Vagina (tissue), 2 donors: ENCODE results near the gene TEAD2. TPM values are rescaled to one million over a fixed set of nuclear protein-coding genes. Genes with fewer than 3 reads are reported as not detected.

Experiments used
- DNase-seq, 2 donors: peaks; one replicate each; pipeline ENCODE4 v3.0.0-alpha.2; 2017; ENCODE audit errors: extremely low spot score in 2 of 2
- H3K27ac ChIP-seq: fragments of 200-600 bp; sonication (generic); one replicate; pipeline ENCODE4 v1.5.1; 2019
- H3K27me3 ChIP-seq: fragments of 200-600 bp; sonication (generic); one replicate; pipeline ENCODE4 v1.5.1; 2019
- H3K36me3 ChIP-seq, 2 donors: fragments of 200-600 bp; sonication (generic); one replicate each; pipeline ENCODE4 v1.5.1; 2017 to 2019
- H3K4me1 ChIP-seq: fragments of 200-600 bp; sonication (generic); one replicate; pipeline ENCODE4 v1.5.1; 2019
- H3K4me3 ChIP-seq, 2 donors: fragments of 200-600 bp; sonication (generic); 1 replicate in 1 of 2; 2 replicates in 1 of 2; pipeline ENCODE4 v1.5.1; 2016 to 2019
- H3K9me3 ChIP-seq: fragments of 200-600 bp; sonication (generic); one replicate; pipeline ENCODE4 v1.5.1; 2019
- CTCF ChIP-seq, 3 experiments: fragments of 450-650 bp in 2 of 3; fragments of 200-600 bp in 1 of 3; sonication (generic) in 1 of 3; IDR thresholded peaks; one replicate each; pipeline ENCODE4 v1.5.1; 2017 to 2019; ENCODE audit warnings: antibody characterized with exemption in 3 of 3, mild to moderate bottlenecking in 2 of 3, moderate library complexity in 2 of 3
- POLR2A ChIP-seq, 2 donors: fragments of 450-650 bp; IDR thresholded peaks; one replicate each; pipeline ENCODE4 v1.6.1; 2017; ENCODE audit warnings: antibody characterized with exemption in 2 of 2, mild to moderate bottlenecking in 2 of 2, moderate library complexity in 2 of 2
- POLR2AphosphoS5 ChIP-seq, 2 donors: sonication (generic); formaldehyde crosslinking; IDR thresholded peaks; one replicate each; pipeline ENCODE4 v1.9.0; 2017; ENCODE audit warnings: antibody characterized with exemption in 2 of 2, mild to moderate bottlenecking in 2 of 2, low read depth in 1 of 2; ENCODE audit not compliant: insufficient read depth in 1 of 2
- intact Hi-C: fragments of 100-400 bp; cut with DNase I; formaldehyde crosslinking; loops from one replicate; pipeline ENCODE4 v1.15.1; 2023
- total RNA-seq: library from RNA; depleted of rRNA; stranded (reverse); fragments of >200 nt; gene quantifications from one replicate; pipeline ENCODE4 v1.2.3, GENCODE V29; 2016

TEAD2 gene
- total RNA-seq, 1 donor from 2014 or later, result 20.4 TPM

- intact Hi-C loops, result loop anchor here (5.0 kb wide), 1 partner anchor 46 kb away; no protein-coding TSS in a partner anchor
- Histone ChIP-seq H3K4me1 (no peaks in the 10 kb centered on the region), H3K27me3 (no peaks in the 10 kb centered on the region), H3K9me3 (no peaks in the 10 kb centered on the region), H3K36me3 (no peaks in the 10 kb centered on the region), H3K27ac (no peak overlapping the region), H3K4me3 (no peak overlapping the region)
- no peak for TF ChIP-seq POLR2AphosphoS5 (IDR thresholded peaks at IDR 0.05; ENCODE audit: insufficient read depth in 1 of 2, low read depth in 1 of 2)
- no peak for TF ChIP-seq CTCF (IDR thresholded peaks at IDR 0.05)
- no peak for TF ChIP-seq POLR2A (IDR thresholded peaks at IDR 0.05)
- DNase-seq, result no peak
These were observed 28.7 kb upstream of the TEAD2 start for GRCh38 chr19:49390929-49391359.

- intact Hi-C loops, result loop anchor here (5.0 kb wide), 1 partner anchor 47 kb away; no protein-coding TSS in a partner anchor
- no peak overlapping the region for H3K27ac ChIP-seq
- DNase-seq, result no peak
- H3K9me3 ChIP-seq, result no peaks in the 10 kb centered on the region
- H3K36me3 ChIP-seq, result no peaks in the 10 kb centered on the region
- no peaks in the 10 kb centered on the region for H3K4me1 ChIP-seq
- H3K4me3 ChIP-seq, result no peak overlapping the region
- H3K27me3 ChIP-seq, result no peaks in the 10 kb centered on the region
- no peak for TF ChIP-seq POLR2AphosphoS5 (IDR thresholded peaks at IDR 0.05; ENCODE audit: insufficient read depth in 1 of 2, low read depth in 1 of 2)
These were observed 28.1 kb upstream of the TEAD2 start for GRCh38 chr19:49390131-49390928.

- Histone ChIP-seq H3K27ac (no peak overlapping the region), H3K4me3 (no peak overlapping the region), H3K9me3 (no peaks in the 10 kb centered on the region), H3K27me3 (no peaks in the 10 kb centered on the region), H3K4me1 (no peaks in the 10 kb centered on the region), H3K36me3 (no peaks in the 10 kb centered on the region)
- intact Hi-C loops, result no loop called here
- TF ChIP-seq CTCF (IDR thresholded peaks at IDR 0.05) (no peak), POLR2AphosphoS5 (IDR thresholded peaks at IDR 0.05; ENCODE audit: insufficient read depth in 1 of 2, low read depth in 1 of 2) (no peak), POLR2A (IDR thresholded peaks at IDR 0.05) (no peak)
- no peak for DNase-seq
These were observed 27.2 kb upstream of the TEAD2 start for GRCh38 chr19:49389406-49389805.

GRCh38 chr19:49387936-49388372 lies 25.7 kb upstream of the TEAD2 start, which contains the start of gene KASH5:
TSS of gene KASH5 (plus strand) at chr19:49388249. CDS start at chr19:49390884, 2,635 bp downstream.
- Histone ChIP-seq H3K9me3 (no peaks in the 10 kb centered on the region), H3K4me1 (no peaks in the 10 kb centered on the region), H3K27ac (no peak within 1 kb of the TSS), H3K36me3 (no peaks in the 10 kb centered on the region), H3K4me3 (no peak within 1 kb of the TSS), H3K27me3 (no peaks in the 10 kb centered on the region)
- intact Hi-C loops, result no loop called here
- DNase-seq, result no peak
- TF ChIP-seq POLR2AphosphoS5 (IDR thresholded peaks at IDR 0.05; ENCODE audit: insufficient read depth in 1 of 2, low read depth in 1 of 2), result no peak
- TF ChIP-seq CTCF (IDR thresholded peaks at IDR 0.05), result no peak
- TF ChIP-seq POLR2A (IDR thresholded peaks at IDR 0.05), result no peak

GRCh38 chr19:49383599-49383998 lies 21.4 kb upstream of the TEAD2 start:
- intact Hi-C loops, result no loop called here

More at GRCh38 chr19:49383599-49383998, 21.4 kb upstream of the TEAD2 start:
- Histone ChIP-seq H3K27me3 (no peaks in the 10 kb centered on the region), H3K4me1 (no peaks in the 10 kb centered on the region), H3K4me3 (no peak overlapping the region), H3K36me3 (no peaks in the 10 kb centered on the region), H3K27ac (no peak overlapping the region), H3K9me3 (no peaks in the 10 kb centered on the region)
- TF ChIP-seq POLR2A (IDR thresholded peaks at IDR 0.05) (no peak), POLR2AphosphoS5 (IDR thresholded peaks at IDR 0.05; ENCODE audit: insufficient read depth in 1 of 2, low read depth in 1 of 2) (no peak), CTCF (IDR thresholded peaks at IDR 0.05) (no peak)
- DNase-seq, result no peak
